Measurements from ENCODE around the gene CDKN1A.
A peak's percentile ranks its signal among the peaks of the same experiment; 100 is the strongest.
"Not testable (repeated sequence)": the region's sequence is repeated elsewhere in the genome, so short reads cannot be mapped to it uniquely, and the experiment has no call there.

CDKN1A gene

DNA sequence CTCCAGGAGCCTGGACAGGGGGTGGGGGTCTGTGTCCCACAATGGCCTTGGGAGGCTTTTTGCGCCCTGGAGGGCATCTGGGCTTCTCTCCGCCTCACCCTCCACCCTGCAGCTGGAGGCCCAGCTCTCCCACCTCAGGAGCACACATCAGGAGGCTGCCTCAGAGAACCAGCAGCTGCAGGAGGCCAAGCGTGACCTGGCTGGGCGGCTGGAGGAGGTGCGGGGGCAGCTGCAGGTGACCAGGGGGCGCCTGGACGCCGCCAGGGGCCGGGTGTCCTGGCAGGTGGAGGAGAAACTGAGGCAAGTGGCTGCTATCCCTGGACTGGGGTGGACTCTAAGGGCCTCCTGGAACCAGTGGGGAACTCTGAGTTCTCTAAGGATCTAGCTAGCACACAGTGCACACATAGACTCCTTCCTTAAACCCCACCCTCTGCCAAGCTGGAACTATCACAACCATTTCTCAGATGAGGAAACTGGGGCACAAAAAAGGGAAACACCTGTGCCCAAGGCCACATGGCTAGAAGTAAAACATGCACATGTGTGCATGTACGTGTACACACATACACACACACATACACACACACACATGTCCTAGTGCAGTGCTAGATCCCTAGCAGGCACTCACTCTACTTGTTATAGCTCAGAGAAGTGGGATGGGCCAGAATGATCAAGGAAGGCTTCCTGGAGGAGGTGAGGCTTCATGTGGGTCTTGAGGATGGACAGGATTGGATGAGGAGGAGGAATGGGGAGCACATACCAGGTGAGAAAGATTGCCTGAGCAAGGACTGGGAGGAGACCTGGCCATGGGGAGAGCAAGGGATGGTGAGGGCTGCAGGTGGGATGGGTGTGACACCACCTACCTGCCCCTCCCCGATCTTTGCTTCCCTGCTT is 42.0 kb downstream of the CDKN1A start:
- TF ChIP-seq, protein P1, sequence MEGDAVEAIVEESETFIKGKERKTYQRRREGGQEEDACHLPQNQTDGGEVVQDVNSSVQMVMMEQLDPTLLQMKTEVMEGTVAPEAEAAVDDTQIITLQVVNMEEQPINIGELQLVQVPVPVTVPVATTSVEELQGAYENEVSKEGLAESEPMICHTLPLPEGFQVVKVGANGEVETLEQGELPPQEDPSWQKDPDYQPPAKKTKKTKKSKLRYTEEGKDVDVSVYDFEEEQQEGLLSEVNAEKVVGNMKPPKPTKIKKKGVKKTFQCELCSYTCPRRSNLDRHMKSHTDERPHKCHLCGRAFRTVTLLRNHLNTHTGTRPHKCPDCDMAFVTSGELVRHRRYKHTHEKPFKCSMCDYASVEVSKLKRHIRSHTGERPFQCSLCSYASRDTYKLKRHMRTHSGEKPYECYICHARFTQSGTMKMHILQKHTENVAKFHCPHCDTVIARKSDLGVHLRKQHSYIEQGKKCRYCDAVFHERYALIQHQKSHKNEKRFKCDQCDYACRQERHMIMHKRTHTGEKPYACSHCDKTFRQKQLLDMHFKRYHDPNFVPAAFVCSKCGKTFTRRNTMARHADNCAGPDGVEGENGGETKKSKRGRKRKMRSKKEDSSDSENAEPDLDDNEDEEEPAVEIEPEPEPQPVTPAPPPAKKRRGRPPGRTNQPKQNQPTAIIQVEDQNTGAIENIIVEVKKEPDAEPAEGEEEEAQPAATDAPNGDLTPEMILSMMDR (IDR thresholded peaks at IDR 0.05; ENCODE audit: low read depth, low read length, missing control alignments) = no peak
- no peak for DNase-seq (ENCODE audit: low read depth)
- in situ Hi-C loops (cut with HindIII; ENCODE audit: low sequenced_read_pairs) = no loop called here
- H3K4me3 ChIP-seq (ENCODE audit: low read depth, low read length) = no peak overlapping the region

DNA sequence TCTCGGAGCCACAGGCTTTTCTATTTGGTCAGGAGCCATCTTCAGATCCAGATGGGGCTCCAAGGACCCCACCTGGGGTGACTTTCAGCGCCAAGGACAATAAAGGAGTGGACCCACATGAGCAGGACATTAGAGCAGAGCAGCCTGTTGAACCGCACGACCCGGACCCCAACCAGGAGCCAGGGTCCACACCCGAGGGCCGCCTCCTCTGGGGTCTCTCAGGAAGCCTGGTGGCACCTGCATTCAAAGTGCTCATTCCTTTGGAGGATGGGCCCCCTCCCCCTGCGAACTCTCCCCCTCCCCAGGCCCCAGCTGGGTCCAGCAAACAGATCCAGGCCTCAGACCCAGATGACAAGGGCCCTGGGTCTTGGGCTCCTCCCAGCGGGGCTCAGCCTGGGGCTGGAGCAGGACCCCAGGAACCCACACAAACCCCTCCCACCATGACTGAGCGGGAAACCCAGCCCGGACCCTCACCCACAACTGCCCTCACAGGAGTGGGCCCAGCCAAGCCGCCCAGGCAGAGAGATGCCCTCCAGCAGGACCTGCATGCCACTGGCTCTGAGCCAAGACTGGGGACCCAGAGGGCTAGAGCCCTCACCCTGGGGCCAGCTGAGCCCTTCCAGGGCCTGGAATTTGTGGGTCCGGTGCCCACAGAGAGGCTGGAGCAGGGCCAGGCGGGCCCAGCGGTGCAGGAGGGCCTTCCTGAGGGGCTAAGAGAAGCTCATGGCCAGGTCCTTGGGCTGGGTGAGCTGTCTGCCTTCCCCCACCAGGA is 43.0 kb downstream of the CDKN1A start:
- no peak for DNase-seq (ENCODE audit: low read depth)
- no peak overlapping the region for H3K4me3 ChIP-seq (ENCODE audit: low read depth, low read length)
- in situ Hi-C loops (cut with HindIII; ENCODE audit: low sequenced_read_pairs) = no loop called here
- TF ChIP-seq, protein P1 (IDR thresholded peaks at IDR 0.05; ENCODE audit: low read depth, low read length, missing control alignments) = no peak

DNA sequence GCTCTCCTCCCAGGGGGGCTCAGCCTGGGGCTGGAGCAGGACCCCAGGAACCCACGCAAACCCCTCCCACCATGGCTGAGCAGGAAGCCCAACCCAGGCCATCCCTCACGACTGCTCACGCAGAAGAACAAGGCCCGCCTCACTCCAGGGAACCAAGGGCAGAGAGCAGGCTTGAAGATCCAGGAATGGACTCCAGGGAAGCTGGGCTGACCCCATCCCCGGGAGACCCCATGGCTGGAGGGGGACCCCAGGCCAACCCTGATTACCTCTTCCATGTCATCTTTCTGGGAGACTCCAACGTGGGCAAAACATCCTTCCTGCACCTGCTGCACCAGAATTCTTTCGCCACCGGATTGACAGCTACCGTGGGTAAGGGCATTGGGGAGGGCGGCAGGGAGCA is 43.9 kb downstream of the CDKN1A start:
- no peak overlapping the region for H3K4me3 ChIP-seq (ENCODE audit: low read depth, low read length)
- no peak for DNase-seq (ENCODE audit: low read depth)
- TF ChIP-seq, protein P1 (IDR thresholded peaks at IDR 0.05; ENCODE audit: low read depth, low read length, missing control alignments) = no peak
- in situ Hi-C loops (cut with HindIII; ENCODE audit: low sequenced_read_pairs) = no loop called here

DNA sequence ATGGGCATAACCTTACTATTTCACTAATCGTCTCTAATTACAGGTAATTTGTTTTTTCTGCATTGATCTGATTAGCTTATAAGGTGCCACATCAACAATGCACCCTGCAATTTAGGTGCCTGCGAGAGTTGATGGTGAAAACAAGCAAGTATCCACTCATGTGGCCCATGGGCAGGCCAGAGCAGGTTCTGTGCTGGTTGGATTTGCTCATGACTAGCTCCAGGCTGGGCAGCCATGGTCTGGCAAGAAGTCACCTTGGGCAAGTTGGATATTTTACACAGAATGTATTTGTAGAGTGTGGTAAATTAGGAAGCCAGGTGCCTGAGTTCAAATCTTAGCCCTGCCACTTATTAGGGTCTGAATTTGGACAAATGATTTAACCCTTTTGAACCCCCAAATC is 44.4 kb downstream of the CDKN1A start:
- TF ChIP-seq, protein P1 (IDR thresholded peaks at IDR 0.05; ENCODE audit: low read depth, low read length, missing control alignments) = no peak
- DNase-seq (ENCODE audit: low read depth) = no peak
- in situ Hi-C loops (cut with HindIII; ENCODE audit: low sequenced_read_pairs) = no loop called here
- H3K4me3 ChIP-seq (ENCODE audit: low read depth, low read length) = no peak overlapping the region

DNA sequence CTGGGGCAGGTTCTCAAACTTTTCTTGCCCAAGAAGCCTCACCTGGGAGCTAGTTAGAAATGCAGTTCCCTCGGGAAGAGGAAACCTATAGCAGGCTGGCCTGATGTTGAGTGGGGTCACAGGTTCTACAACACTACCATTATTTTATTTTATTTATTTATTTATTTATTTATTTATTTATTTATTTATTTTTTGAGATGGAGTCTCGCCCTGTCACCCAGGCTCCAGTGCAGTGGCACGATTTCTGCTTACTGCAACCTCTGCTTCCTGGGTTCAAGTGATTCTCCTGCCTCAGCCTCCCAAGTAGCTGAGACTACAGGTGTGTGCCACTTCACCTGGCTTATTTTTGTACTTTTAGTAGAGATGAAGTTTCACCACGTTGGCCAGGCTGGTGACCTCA is 45.5 kb downstream of the CDKN1A start:
- DNase-seq (ENCODE audit: low read depth); H3K4me3 ChIP-seq (ENCODE audit: low read depth, low read length); in situ Hi-C loops (cut with HindIII; ENCODE audit: low sequenced_read_pairs): not testable (repeated sequence)

DNA sequence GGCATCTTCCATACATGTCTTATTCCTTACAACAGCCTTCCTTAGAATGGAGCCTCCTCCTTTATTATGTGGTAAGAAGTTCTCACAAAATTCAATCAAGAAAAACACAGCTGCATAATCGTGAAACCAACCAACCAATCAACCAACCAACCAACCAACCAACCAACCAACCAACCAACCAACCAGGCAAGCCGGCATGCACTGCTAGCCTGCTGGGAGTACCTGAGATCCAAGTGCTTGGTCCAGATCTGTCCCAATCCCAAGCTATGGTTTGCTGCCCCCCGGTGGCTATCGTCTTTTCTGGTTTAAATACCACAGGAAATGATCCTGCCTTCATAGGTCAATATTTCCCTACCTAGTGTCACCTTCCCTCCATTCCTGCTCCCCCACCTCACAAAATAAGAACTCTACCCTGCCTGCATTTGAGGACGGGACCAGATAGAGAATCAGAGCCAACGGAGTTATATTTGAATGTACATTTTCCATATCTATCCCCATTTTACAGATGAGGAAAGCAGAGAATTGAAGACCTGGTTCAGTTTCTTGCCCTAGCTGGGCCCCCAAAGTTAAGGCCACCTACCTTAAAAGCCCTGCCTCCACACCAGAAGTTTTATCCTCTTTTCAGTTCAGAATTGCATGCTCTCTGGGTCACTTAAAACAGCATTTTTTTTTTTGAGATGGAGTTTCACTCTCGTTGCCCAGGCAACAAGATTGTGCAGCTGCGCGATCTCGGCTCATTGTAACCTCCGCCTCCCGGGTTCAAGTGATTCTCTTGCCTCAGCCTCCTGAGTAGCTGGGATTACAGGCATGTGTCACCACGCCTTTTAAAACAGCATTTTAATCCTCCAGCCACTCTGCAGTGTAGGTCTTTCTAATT is 46.2 kb downstream of the CDKN1A start:
- in situ Hi-C loops (cut with HindIII; ENCODE audit: low sequenced_read_pairs) = no loop called here
- no peak overlapping the region for H3K4me3 ChIP-seq (ENCODE audit: low read depth, low read length)
- TF ChIP-seq, protein P1 (IDR thresholded peaks at IDR 0.05; ENCODE audit: low read depth, low read length, missing control alignments) = peak; percentile 66
- DNase-seq (ENCODE audit: low read depth) = peak; percentile 39

Measured in astrocyte of the cerebellum (primary cell).